Measurements from ENCODE around the gene LHX5. TPM values are rescaled to one million over a fixed set of nuclear protein-coding genes. Genes with fewer than 3 reads are reported as not detected.

LHX5 gene
- total RNA-seq (ENCODE audit: unreplicated experiment), result 3.1 TPM
- long read RNA-seq, result 0 reads

GRCh38 chr12:113471619-113472171 is at the start of gene LHX5:
Gene LHX5 (minus strand): TSS chr12:113471871. CDS start chr12:113471498, 373 bp downstream.
- H3K4me1 Mint-ChIP-seq (ENCODE audit: low read depth, unreplicated experiment), result peaks cover 16% of the 10 kb centered on the region
- H3K4me3 Mint-ChIP-seq (ENCODE audit: unreplicated experiment), result peak within 1 kb of the TSS; percentile 83
- DNase-seq, result peak; percentile 64

GRCh38 chr12:113519464-113520307 is 48.0 kb upstream of the LHX5 start:
- no peak overlapping the region for H3K4me3 Mint-ChIP-seq (ENCODE audit: unreplicated experiment)
- H3K9me3 Mint-ChIP-seq (ENCODE audit: unreplicated experiment), result peaks cover 2% of the 10 kb centered on the region
- DNase-seq, result peak; percentile 43
- TF ChIP-seq CTCF (IDR thresholded peaks at IDR 0.05; ENCODE audit: partially characterized antibody, unreplicated experiment), result no peak
- peaks cover 7% of the 10 kb centered on the region for H3K36me3 Mint-ChIP-seq (ENCODE audit: unreplicated experiment)
- peaks cover 31% of the 10 kb centered on the region for H3K27me3 Mint-ChIP-seq (ENCODE audit: unreplicated experiment)
- H3K4me1 Mint-ChIP-seq (ENCODE audit: low read depth, unreplicated experiment), result peaks cover 3% of the 10 kb centered on the region
- no peak overlapping the region for H3K27ac Mint-ChIP-seq (ENCODE audit: unreplicated experiment)

More at GRCh38 chr12:113471619-113472171, at the start of gene LHX5:
- TF ChIP-seq CTCF (IDR thresholded peaks at IDR 0.05; ENCODE audit: partially characterized antibody, unreplicated experiment), result no peak
- no peaks in the 10 kb centered on the region for H3K36me3 Mint-ChIP-seq (ENCODE audit: unreplicated experiment)
- peaks cover 6% of the 10 kb centered on the region for H3K9me3 Mint-ChIP-seq (ENCODE audit: unreplicated experiment)
- H3K27ac Mint-ChIP-seq (ENCODE audit: unreplicated experiment), result no peak within 1 kb of the TSS
- H3K27me3 Mint-ChIP-seq (ENCODE audit: unreplicated experiment), result peaks cover 41% of the 10 kb centered on the region

- DNase-seq, result no peak
- H3K4me3 Mint-ChIP-seq (ENCODE audit: unreplicated experiment), result no peak overlapping the region
- no peak overlapping the region for H3K27ac Mint-ChIP-seq (ENCODE audit: unreplicated experiment)
Observed at GRCh38 chr12:113515082-113515856, 43.6 kb upstream of the LHX5 start.

GRCh38 chr12:113514602-113515001 is 42.9 kb upstream of the LHX5 start:
- Mint-ChIP-seq H3K9me3 (ENCODE audit: unreplicated experiment) (peaks cover 2% of the 10 kb centered on the region), H3K27ac (ENCODE audit: unreplicated experiment) (no peak overlapping the region), H3K36me3 (ENCODE audit: unreplicated experiment) (peaks cover 7% of the 10 kb centered on the region), H3K27me3 (ENCODE audit: unreplicated experiment) (peaks cover 23% of the 10 kb centered on the region), H3K4me1 (ENCODE audit: low read depth, unreplicated experiment) (peaks cover 5% of the 10 kb centered on the region), H3K4me3 (ENCODE audit: unreplicated experiment) (no peak overlapping the region)
- no peak for TF ChIP-seq CTCF (IDR thresholded peaks at IDR 0.05; ENCODE audit: partially characterized antibody, unreplicated experiment)
- DNase-seq, result no peak

More at GRCh38 chr12:113515082-113515856, 43.6 kb upstream of the LHX5 start:
- no peak for TF ChIP-seq CTCF (IDR thresholded peaks at IDR 0.05; ENCODE audit: partially characterized antibody, unreplicated experiment)
- Mint-ChIP-seq H3K36me3 (ENCODE audit: unreplicated experiment) (peaks cover 7% of the 10 kb centered on the region), H3K27me3 (ENCODE audit: unreplicated experiment) (peaks cover 27% of the 10 kb centered on the region), H3K4me1 (ENCODE audit: low read depth, unreplicated experiment) (peaks cover 5% of the 10 kb centered on the region), H3K9me3 (ENCODE audit: unreplicated experiment) (peaks cover 2% of the 10 kb centered on the region)

Measured in glutamatergic neuron (in vitro differentiated cells).